DND-41 (cell line): Measurements from ENCODE around the gene ZNF574.

Experiments
- EZH2 ChIP-seq: IDR thresholded peaks from 3 replicates; pipeline ENCODE4 v1.6.1; 2012; ENCODE audit warnings: borderline replicate concordance, low read depth, mild to moderate bottlenecking, moderate library complexity, low read length, inconsistent platforms; ENCODE audit not compliant: severe bottlenecking
- TF ChIP-seq, protein P1 (sequence below): IDR thresholded peaks from 2 replicates; pipeline ENCODE4 v1.5.1; 2012; ENCODE audit warnings: borderline replicate concordance, low read length, moderate library complexity, mild to moderate bottlenecking; ENCODE audit not compliant: poor library complexity, severe bottlenecking; ENCODE audit errors: extremely low read depth

DNA sequence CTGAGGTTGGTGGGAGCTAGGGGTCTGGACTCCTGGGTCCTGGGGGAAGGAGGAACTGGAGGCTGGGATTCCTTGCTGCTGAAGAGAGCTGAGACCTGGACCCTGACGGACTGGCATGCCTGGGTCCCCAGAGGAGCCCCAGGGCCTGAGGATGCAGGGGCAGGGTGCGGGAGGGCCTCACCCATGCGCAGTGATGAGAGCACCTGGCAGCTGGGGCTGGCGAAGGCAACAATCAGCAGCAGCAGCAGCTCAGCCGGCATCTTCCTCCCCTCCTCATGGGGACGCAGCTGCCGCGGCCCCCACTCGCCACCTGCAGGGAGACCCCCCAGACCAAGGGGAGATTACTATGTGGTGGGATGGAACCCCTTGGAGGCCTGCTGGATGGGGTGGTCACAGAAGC, 10.5 kb upstream of the ZNF574 start:
- no peak for TF ChIP-seq EZH2
- TF ChIP-seq, protein P1, sequence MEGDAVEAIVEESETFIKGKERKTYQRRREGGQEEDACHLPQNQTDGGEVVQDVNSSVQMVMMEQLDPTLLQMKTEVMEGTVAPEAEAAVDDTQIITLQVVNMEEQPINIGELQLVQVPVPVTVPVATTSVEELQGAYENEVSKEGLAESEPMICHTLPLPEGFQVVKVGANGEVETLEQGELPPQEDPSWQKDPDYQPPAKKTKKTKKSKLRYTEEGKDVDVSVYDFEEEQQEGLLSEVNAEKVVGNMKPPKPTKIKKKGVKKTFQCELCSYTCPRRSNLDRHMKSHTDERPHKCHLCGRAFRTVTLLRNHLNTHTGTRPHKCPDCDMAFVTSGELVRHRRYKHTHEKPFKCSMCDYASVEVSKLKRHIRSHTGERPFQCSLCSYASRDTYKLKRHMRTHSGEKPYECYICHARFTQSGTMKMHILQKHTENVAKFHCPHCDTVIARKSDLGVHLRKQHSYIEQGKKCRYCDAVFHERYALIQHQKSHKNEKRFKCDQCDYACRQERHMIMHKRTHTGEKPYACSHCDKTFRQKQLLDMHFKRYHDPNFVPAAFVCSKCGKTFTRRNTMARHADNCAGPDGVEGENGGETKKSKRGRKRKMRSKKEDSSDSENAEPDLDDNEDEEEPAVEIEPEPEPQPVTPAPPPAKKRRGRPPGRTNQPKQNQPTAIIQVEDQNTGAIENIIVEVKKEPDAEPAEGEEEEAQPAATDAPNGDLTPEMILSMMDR, result no peak
